Activated T-helper 2 cell treated with anti-CD3 and anti-CD28 coated beads, Interferon-gamma antibody, Interleukin-2, Interleukin-4, amounts not matched to agents 10 μg/mL and 5 μg/mL and 100 μg/mL, durations not matched to agents 14 hours and 24 hours and 36 hours (primary cell): ENCODE results near the gene MAF. TPM values are rescaled to one million over a fixed set of nuclear protein-coding genes. Genes with fewer than 3 reads are reported as not detected.

Source experiments
- DNase-seq: peaks from one replicate; pipeline ENCODE4 v3.0.0; 2021; ENCODE audit warnings: low spot score
- H3K27ac Mint-ChIP-seq: one replicate; pipeline ENCODE4 v1.8.0; 2021; ENCODE audit warnings: mixed read lengths
- H3K27me3 Mint-ChIP-seq: one replicate; pipeline ENCODE4 v1.8.0; 2021; ENCODE audit warnings: low read depth, mixed read lengths
- H3K36me3 Mint-ChIP-seq: one replicate; pipeline ENCODE4 v1.8.0; 2021; ENCODE audit warnings: low read depth, mixed read lengths
- H3K4me1 Mint-ChIP-seq: one replicate; pipeline ENCODE4 v1.8.0; 2021; ENCODE audit warnings: low read depth, mixed read lengths
- H3K4me3 Mint-ChIP-seq: one replicate; pipeline ENCODE4 v1.8.0; 2021; ENCODE audit warnings: low read depth, mild to moderate bottlenecking, moderate library complexity, mixed read lengths
- H3K9me3 Mint-ChIP-seq: one replicate; pipeline ENCODE4 v1.8.0; 2021; ENCODE audit warnings: mixed read lengths
- intact Hi-C: fragments of 100-400 bp; cut with micrococcal nuclease; formaldehyde crosslinking; loops from one replicate; pipeline ENCODE4 v1.15.1; 2023
- total RNA-seq: library from RNA; stranded (reverse); gene quantifications from 2 replicates; pipeline ENCODE4 v1.2.3, GENCODE V29; 2022

The MAF gene
- total RNA-seq, 1 donor from 2014 or later: 74.2 TPM

DNA sequence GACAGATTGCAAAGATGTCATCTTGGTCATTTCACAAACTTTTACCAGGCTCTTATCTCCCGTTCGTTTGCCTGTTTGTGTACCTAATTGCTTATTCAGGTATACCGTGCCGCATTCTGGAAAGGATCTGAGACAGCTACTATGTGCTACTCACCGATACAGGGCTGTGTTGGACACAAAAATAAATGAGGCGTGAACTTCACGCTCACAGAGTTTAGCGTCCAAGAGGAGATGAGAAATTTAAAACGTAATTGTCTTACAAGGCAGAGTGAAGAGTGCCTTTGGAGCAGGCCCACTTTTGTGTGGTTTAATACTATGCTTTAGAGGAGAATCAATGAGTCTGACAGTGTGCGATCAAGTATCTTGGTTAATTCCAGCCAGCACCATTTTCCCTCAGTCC is 26.7 kb downstream of the MAF start:
- Mint-ChIP-seq H3K27ac (no peak overlapping the region), H3K4me3 (no peak overlapping the region), H3K27me3 (peaks cover 52% of the 10 kb centered on the region), H3K9me3 (no peaks in the 10 kb centered on the region), H3K4me1 (no peaks in the 10 kb centered on the region), H3K36me3 (no peaks in the 10 kb centered on the region)
- no peak for DNase-seq
- intact Hi-C loops: no loop called here

DNA sequence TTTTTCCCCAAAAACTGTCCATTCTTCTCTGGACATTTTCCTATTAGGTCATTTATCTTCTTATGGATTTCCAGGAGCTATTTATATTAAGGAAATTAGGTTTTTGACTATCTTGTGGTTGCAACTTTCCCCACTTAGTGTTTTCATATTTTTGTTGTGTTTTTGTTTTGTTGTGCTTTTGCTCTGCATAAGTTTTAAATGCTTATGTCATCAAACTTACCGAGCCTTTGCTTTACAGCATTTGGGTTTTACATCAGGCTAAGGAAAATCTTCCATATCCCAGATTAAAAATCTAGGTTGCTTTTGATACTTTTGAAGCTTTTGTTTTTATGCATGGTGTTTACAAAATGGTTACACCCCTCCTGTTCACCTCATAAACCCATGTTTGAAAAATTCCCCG is 27.5 kb downstream of the MAF start:
- Mint-ChIP-seq H3K27me3 (peaks cover 52% of the 10 kb centered on the region), H3K9me3 (no peaks in the 10 kb centered on the region), H3K4me1 (no peaks in the 10 kb centered on the region), H3K4me3 (no peak overlapping the region), H3K36me3 (no peaks in the 10 kb centered on the region), H3K27ac (no peak overlapping the region)
- no peak for DNase-seq
- intact Hi-C loops: no loop called here

DNA sequence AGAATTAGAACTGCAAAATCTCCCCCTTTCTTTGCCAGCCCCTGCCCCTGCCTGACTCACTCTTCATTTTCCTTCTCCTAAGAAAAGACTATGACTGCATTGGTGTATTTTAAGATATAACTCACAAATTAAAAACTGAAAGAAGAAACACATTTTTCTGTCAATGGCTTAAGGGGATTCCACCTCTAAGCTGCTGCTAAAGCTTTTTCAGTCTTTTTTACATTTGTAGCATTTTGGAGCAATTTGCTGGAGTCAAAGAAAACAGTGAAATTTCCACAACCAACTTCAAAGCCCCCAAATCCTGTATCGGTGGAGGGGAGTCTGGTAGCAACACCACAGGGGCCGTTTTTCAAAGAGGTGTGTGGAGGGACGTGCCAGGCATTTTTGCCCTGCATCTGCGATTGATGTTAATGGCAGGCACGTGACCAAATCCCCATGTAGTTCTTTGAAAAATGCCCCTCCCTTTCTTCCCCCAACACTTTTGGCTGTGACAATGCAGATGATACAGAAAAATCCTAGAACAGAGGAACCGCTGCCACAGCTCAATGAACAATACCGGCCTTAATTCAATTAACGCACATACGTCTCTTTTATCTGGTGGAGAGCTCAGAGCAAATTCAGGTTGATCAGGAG is 28.5 kb downstream of the MAF start:
- peaks cover 44% of the 10 kb centered on the region for H3K27me3 Mint-ChIP-seq
- no peak overlapping the region for H3K4me3 Mint-ChIP-seq
- intact Hi-C loops: no loop called here
- DNase-seq: no peak
- H3K9me3 Mint-ChIP-seq: no peaks in the 10 kb centered on the region
- no peaks in the 10 kb centered on the region for H3K4me1 Mint-ChIP-seq
- H3K27ac Mint-ChIP-seq: no peak overlapping the region
- H3K36me3 Mint-ChIP-seq: no peaks in the 10 kb centered on the region

DNA sequence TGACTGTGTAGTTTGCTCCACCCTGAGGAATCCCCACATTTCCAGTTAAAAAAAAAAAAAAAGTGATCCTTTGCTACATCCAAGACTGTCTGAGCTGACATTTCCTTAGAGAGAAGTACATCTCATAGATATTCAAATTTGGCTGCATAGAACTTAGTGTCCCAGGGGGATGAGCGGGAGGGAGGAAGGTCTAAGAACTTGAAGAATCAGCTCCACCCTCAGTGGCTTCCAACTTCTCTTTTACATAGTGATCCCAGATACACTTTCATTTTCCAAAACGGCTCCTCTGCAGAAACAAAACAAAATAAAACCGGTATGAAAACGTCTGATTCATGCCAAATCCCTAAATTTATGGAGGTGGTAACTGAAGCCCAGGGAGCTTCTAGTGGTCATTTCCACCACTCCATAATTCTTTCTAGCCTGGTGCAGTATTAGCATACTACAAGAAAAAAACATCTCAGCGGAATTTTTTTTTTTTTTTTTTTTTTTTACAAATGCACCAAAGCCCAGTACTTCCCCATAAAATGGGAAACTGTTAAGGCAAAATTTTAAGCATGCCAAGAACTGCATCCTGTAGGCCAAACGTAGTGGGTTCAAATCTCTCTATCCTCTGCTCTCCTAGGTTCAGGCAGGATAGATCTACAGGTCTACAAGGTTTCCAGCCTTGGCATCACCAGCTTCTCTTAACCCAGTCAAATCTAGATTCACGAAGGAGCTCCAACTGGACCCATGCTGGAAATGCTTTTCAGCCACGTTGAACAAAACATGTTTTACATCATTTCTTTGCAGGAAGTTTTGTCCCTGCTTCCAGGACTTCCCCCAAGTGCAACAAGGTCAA is 29.3 kb downstream of the MAF start:
- Mint-ChIP-seq H3K4me1 (no peaks in the 10 kb centered on the region), H3K9me3 (no peaks in the 10 kb centered on the region), H3K27me3 (peaks cover 39% of the 10 kb centered on the region), H3K36me3 (no peaks in the 10 kb centered on the region), H3K4me3 (no peak overlapping the region), H3K27ac (no peak overlapping the region)
- intact Hi-C loops: no loop called here
- DNase-seq: no peak

DNA sequence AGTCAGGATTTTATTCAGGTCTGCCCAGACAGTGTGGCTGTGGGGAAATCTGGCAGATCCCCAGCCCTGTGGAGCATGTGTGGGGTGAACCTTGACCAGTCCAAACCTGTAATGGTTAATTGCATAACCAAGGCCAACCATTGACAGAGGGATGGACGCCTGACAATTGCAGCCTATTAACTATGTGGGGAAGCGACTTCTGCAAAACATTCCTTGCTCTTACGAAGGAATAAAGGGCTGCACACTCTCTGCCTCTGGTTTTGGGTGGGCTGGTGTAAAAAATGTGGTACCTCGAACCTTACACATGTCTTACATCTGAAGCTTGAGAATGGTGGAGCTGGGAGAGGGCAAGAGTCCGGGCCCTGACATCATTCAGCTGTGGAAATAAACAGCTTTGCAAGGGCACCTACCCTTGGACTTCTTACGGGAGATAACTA is 35.8 kb downstream of the MAF start:
- Mint-ChIP-seq H3K9me3 (no peaks in the 10 kb centered on the region), H3K27ac (no peak overlapping the region), H3K36me3 (no peaks in the 10 kb centered on the region), H3K4me1 (no peaks in the 10 kb centered on the region), H3K4me3 (no peak overlapping the region), H3K27me3 (peaks cover 17% of the 10 kb centered on the region)
- DNase-seq: no peak
- intact Hi-C loops: no loop called here

DNA sequence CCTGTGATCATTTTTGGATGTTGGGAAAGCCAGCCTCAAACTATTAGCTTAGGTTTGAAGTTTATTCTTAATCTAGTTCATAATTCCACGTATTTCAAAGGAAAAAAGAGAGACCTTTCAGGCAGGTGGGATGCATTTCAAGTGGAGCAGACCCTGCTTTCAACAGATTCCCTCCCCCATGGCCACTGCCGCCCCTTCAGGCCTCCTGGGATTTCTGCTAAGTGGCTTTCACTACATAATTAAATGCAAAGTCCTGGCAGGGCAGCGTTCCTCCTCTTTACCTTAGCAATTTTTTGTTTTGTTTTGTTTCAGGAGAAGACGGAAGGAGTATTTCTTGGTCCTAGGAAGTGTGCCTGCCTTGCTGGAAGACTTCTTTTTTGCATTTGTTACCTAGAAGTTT is 36.6 kb downstream of the MAF start:
- Mint-ChIP-seq H3K36me3 (no peaks in the 10 kb centered on the region), H3K9me3 (no peaks in the 10 kb centered on the region), H3K4me3 (no peak overlapping the region), H3K27ac (no peak overlapping the region), H3K4me1 (no peaks in the 10 kb centered on the region), H3K27me3 (peaks cover 18% of the 10 kb centered on the region)
- no peak for DNase-seq
- intact Hi-C loops: no loop called here

DNA sequence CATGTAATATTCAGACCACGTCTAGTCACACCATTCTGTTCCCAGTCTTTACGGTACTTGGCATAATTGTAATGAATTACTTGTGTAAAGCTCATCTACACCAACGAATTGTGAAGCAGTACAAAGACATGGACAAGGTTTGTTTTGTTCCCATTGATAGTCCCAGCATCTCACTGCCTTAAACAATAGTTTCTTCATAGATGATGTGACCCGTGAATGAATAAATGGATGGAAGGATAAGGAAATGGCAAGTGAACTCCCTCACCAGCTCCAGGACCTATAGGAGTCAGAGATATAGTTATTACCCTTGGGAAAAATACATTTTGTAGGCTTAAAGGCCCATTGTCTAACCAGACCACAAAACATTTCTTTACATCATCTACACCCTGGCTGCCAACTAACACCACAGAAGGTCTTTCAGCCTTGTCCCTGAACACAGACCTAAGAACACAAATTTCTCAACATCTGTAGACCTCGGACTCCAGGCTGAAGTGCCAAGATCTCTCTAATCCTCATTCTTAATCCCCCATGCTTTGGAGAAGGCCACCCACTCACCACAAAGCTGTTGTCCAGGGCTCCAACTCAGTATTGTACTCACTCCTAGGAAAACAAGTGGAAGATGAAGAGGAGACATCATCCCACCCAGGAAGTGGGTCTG is 38.2 kb downstream of the MAF start:
- no peaks in the 10 kb centered on the region for H3K9me3 Mint-ChIP-seq
- no peaks in the 10 kb centered on the region for H3K4me1 Mint-ChIP-seq

DNA sequence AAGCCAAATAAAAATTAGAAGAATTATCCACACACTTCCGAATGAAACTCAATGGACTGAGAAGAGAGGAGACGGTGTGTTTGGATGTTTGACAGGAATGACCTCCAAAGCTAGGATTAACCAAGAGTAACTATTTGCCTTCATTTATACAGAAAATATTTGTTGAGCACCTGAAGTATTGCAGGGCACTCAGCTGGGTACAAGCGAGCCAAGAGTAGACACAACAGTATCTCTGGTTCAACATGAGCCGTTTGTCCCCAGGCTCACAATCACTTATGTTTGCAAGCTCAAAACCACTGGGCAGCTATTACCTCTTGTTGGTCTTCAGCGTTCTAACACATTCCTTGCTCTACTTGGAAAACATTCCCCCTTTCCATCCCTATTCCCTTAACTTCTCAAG is 38.8 kb downstream of the MAF start:
- no peak overlapping the region for H3K27ac Mint-ChIP-seq
- no peaks in the 10 kb centered on the region for H3K36me3 Mint-ChIP-seq
- DNase-seq: no peak
- no peaks in the 10 kb centered on the region for H3K4me1 Mint-ChIP-seq
- H3K9me3 Mint-ChIP-seq: no peaks in the 10 kb centered on the region
- intact Hi-C loops: no loop called here
- H3K4me3 Mint-ChIP-seq: no peak overlapping the region
- peaks cover 27% of the 10 kb centered on the region for H3K27me3 Mint-ChIP-seq

More for the DNA sequence above, 38.2 kb downstream of the MAF start:
- intact Hi-C loops: no loop called here
- H3K4me3 Mint-ChIP-seq: no peak overlapping the region
- no peak overlapping the region for H3K27ac Mint-ChIP-seq
- H3K36me3 Mint-ChIP-seq: no peaks in the 10 kb centered on the region
- peaks cover 26% of the 10 kb centered on the region for H3K27me3 Mint-ChIP-seq
- no peak for DNase-seq

DNA sequence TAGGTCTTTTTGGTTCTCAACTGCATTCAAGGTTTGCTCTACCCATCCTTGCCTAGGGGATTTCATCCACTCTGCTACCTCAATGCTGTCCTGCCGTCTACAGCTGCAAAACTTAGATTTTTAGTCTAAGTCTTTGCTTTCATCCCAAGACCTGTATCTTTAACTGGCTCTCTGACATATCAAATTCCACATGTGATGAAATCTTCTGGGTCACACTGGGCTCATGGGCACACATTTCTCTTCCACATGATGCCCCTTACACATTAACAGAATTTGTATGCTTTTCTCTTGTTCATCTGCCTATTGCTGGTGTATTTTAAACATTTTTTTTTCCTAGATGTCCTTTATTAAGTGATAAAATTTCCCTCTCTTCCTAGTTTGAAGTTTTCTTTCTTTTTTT is 39.6 kb downstream of the MAF start:
- peaks cover 7% of the 10 kb centered on the region for H3K9me3 Mint-ChIP-seq
- no peaks in the 10 kb centered on the region for H3K36me3 Mint-ChIP-seq
- no peak overlapping the region for H3K27ac Mint-ChIP-seq
- DNase-seq: no peak
- peaks cover 33% of the 10 kb centered on the region for H3K27me3 Mint-ChIP-seq
- H3K4me3 Mint-ChIP-seq: no peak overlapping the region
- intact Hi-C loops: no loop called here
- H3K4me1 Mint-ChIP-seq: no peaks in the 10 kb centered on the region

DNA sequence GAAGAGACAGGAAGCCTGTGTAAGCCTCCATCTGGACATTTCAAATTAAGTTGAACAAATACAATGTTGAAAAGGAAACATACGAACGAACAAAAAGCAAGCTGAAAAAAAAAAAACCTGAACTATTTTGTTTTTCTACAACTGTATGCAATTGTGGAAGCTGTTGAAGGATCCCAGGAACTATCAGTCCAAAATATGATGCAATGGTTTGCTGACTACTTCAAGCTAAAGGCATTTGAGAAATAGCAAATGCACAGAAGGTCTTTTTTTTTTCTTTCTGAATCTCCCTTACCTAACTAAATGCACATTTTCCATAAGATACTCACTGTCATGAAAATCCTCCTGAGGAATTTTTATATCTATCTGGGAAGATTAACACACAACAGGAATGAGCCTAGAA is 40.2 kb downstream of the MAF start:
- Mint-ChIP-seq H3K4me1 (no peaks in the 10 kb centered on the region), H3K27ac (no peak overlapping the region), H3K27me3 (peaks cover 33% of the 10 kb centered on the region), H3K9me3 (peaks cover 7% of the 10 kb centered on the region), H3K36me3 (no peaks in the 10 kb centered on the region), H3K4me3 (no peak overlapping the region)
- DNase-seq: no peak
- intact Hi-C loops: no loop called here

DNA sequence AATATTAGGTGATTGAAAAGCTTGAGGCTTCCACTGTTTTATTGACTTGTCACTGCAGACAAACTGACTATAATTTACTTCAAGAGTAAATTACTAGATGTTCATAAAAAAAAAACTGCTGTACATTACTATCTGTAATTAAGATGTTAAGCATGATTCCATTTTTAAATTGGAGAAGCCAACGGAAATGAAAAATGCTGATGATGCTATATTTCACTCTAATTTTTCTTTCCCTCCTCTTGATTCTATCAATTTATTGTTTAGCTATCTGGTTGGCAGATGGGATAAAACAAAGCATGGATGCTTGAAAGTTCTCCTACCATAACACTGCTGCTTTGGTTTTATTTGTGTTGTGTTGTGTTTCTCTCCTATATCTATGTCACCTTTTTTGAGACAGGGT is 41.0 kb downstream of the MAF start:
- intact Hi-C loops: no loop called here
- Mint-ChIP-seq H3K27me3 (peaks cover 38% of the 10 kb centered on the region), H3K4me1 (no peaks in the 10 kb centered on the region), H3K27ac (no peak overlapping the region), H3K9me3 (peaks cover 7% of the 10 kb centered on the region), H3K36me3 (no peaks in the 10 kb centered on the region), H3K4me3 (no peak overlapping the region)
- no peak for DNase-seq

DNA sequence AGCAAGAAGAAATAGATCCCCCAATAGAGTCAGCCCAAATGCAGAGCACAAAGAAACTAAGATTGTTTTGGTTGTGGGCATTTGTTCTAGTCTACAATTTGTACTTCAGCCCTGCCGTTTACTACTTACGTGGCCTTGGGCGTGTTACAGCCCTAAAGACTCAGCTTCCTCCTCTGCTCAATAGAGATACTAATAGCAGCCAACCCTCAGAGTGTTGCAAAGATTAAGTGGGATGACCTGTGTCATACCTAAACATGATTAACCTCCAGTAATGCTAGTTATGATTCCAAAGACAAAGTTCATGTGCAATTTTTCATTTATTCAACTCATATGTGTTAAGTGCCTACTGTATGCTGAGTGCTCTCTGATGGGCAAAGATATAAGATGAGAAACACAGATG is 43.1 kb downstream of the MAF start:
- no peak for DNase-seq
- H3K36me3 Mint-ChIP-seq: no peaks in the 10 kb centered on the region
- H3K27me3 Mint-ChIP-seq: peaks cover 32% of the 10 kb centered on the region
- peaks cover 7% of the 10 kb centered on the region for H3K9me3 Mint-ChIP-seq
- no peaks in the 10 kb centered on the region for H3K4me1 Mint-ChIP-seq
- H3K4me3 Mint-ChIP-seq: no peak overlapping the region
- no peak overlapping the region for H3K27ac Mint-ChIP-seq
- intact Hi-C loops: no loop called here

DNA sequence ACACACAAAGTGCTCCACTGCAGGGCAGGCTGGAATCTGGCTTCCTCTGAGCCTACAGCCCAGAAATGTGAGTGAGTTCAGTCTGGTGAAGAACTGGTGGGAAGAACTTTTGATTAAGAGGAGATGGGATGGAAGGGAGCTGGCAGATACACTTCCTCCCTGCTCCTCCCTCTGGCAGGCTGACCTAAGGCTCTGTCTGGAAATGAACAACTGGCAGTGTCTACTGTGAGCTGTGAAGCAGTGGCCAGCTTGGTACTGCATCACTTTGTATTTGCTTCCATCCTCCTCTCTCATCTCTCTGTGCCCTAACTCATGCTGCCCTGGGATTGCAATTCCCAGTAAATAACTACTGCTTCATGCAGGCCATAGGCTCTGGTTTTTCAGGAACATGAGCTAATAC is 45.6 kb downstream of the MAF start:
- Mint-ChIP-seq H3K4me1 (no peaks in the 10 kb centered on the region), H3K36me3 (no peaks in the 10 kb centered on the region)
- DNase-seq: no peak

More for the DNA sequence above, 45.6 kb downstream of the MAF start:
- intact Hi-C loops: no loop called here
- Mint-ChIP-seq H3K9me3 (peaks cover 7% of the 10 kb centered on the region), H3K27ac (no peak overlapping the region), H3K4me3 (no peak overlapping the region), H3K27me3 (peaks cover 33% of the 10 kb centered on the region)
